Rectal smooth muscle tissue (tissue), 1 donor: Measurements from ENCODE around the gene C17orf58.
"Not testable (repeated sequence)": the region's sequence is repeated elsewhere in the genome, so short reads cannot be mapped to it uniquely, and the experiment has no call there.

Source experiments
- H3K27ac ChIP-seq: one replicate; pipeline ENCODE4 v1.7.0; 2013; ENCODE audit warnings: low read depth, low read length, inconsistent platforms
- H3K27me3 ChIP-seq: one replicate; pipeline ENCODE4 v1.7.0; 2013; ENCODE audit warnings: low read length; ENCODE audit not compliant: control insufficient read depth, insufficient read depth
- H3K36me3 ChIP-seq: one replicate; pipeline ENCODE4 v1.7.0; 2013; ENCODE audit warnings: low read length; ENCODE audit not compliant: control insufficient read depth, insufficient read depth
- H3K4me1 ChIP-seq: one replicate; pipeline ENCODE4 v1.7.0; 2013; ENCODE audit warnings: low read length; ENCODE audit not compliant: control insufficient read depth, insufficient read depth
- H3K4me3 ChIP-seq: one replicate; pipeline ENCODE4 v1.7.0; 2013; ENCODE audit warnings: low read length
- H3K9ac ChIP-seq: one replicate; pipeline ENCODE4 v1.7.0; 2013; ENCODE audit warnings: low read length

Gene C17orf58

GRCh38 chr17:67974185-67974584 lies 22.1 kb downstream of the C17orf58 start:
- Histone ChIP-seq H3K9ac (no peak overlapping the region), H3K27me3 (no peaks in the 10 kb centered on the region), H3K4me1 (no peaks in the 10 kb centered on the region), H3K4me3 (no peak overlapping the region), H3K27ac (no peak overlapping the region), H3K36me3 (no peaks in the 10 kb centered on the region)

GRCh38 chr17:67970783-67971182 lies 25.5 kb downstream of the C17orf58 start:
- Histone ChIP-seq H3K36me3 (peaks cover 3% of the 10 kb centered on the region), H3K27ac (no peak overlapping the region), H3K4me1 (no peaks in the 10 kb centered on the region), H3K4me3 (no peak overlapping the region), H3K27me3 (no peaks in the 10 kb centered on the region), H3K9ac (no peak overlapping the region)

GRCh38 chr17:67963145-67963572 lies 33.1 kb downstream of the C17orf58 start:
- not testable (repeated sequence) for H3K4me3 ChIP-seq, H3K4me1 ChIP-seq, H3K27me3 ChIP-seq, H3K27ac ChIP-seq, H3K9ac ChIP-seq
- H3K36me3 ChIP-seq = peaks cover 14% of the 10 kb centered on the region

GRCh38 chr17:67962156-67962555 lies 34.1 kb downstream of the C17orf58 start:
- not testable (repeated sequence) for H3K4me3 ChIP-seq, H3K27me3 ChIP-seq, H3K27ac ChIP-seq, H3K4me1 ChIP-seq, H3K9ac ChIP-seq
- peaks cover 12% of the 10 kb centered on the region for H3K36me3 ChIP-seq

GRCh38 chr17:67960276-67960675 lies 36.0 kb downstream of the C17orf58 start:
- H3K36me3 ChIP-seq, H3K4me1 ChIP-seq, H3K4me3 ChIP-seq, H3K27ac ChIP-seq, H3K27me3 ChIP-seq, H3K9ac ChIP-seq: not testable (repeated sequence)

GRCh38 chr17:67959510-67959909 lies 36.8 kb downstream of the C17orf58 start:
- no peaks in the 10 kb centered on the region for H3K27me3 ChIP-seq
- peaks cover 5% of the 10 kb centered on the region for H3K36me3 ChIP-seq
- no peak overlapping the region for H3K4me3 ChIP-seq
- no peak overlapping the region for H3K9ac ChIP-seq
- no peak overlapping the region for H3K27ac ChIP-seq
- H3K4me1 ChIP-seq = no peaks in the 10 kb centered on the region

GRCh38 chr17:67950945-67951344 lies 45.3 kb downstream of the C17orf58 start:
- Histone ChIP-seq H3K4me3 (no peak overlapping the region), H3K4me1 (no peaks in the 10 kb centered on the region), H3K27me3 (no peaks in the 10 kb centered on the region), H3K9ac (no peak overlapping the region), H3K36me3 (peaks cover 13% of the 10 kb centered on the region), H3K27ac (no peak overlapping the region)

- H3K9ac ChIP-seq = no peak overlapping the region
- no peak overlapping the region for H3K4me3 ChIP-seq
- no peaks in the 10 kb centered on the region for H3K27me3 ChIP-seq
- H3K4me1 ChIP-seq = no peaks in the 10 kb centered on the region
- H3K36me3 ChIP-seq = peaks cover 32% of the 10 kb centered on the region
- H3K27ac ChIP-seq = no peak overlapping the region
Observed at GRCh38 chr17:67947325-67947813, 48.9 kb downstream of the C17orf58 start.

GRCh38 chr17:67946513-67946912 lies 49.8 kb downstream of the C17orf58 start:
- H3K9ac ChIP-seq = no peak overlapping the region
- no peaks in the 10 kb centered on the region for H3K27me3 ChIP-seq
- no peak overlapping the region for H3K27ac ChIP-seq
- peaks cover 32% of the 10 kb centered on the region for H3K36me3 ChIP-seq
- no peak overlapping the region for H3K4me3 ChIP-seq
- no peaks in the 10 kb centered on the region for H3K4me1 ChIP-seq

- Histone ChIP-seq H3K27me3 (no peaks in the 10 kb centered on the region), H3K9ac (no peak overlapping the region), H3K4me3 (no peak overlapping the region), H3K36me3 (peaks cover 34% of the 10 kb centered on the region), H3K4me1 (no peaks in the 10 kb centered on the region), H3K27ac (no peak overlapping the region)
Observed at GRCh38 chr17:67944035-67944434, 52.2 kb downstream of the C17orf58 start.

- H3K4me1 ChIP-seq = no peaks in the 10 kb centered on the region
- no peaks in the 10 kb centered on the region for H3K27me3 ChIP-seq
- no peak overlapping the region for H3K9ac ChIP-seq
- no peak overlapping the region for H3K27ac ChIP-seq
- H3K36me3 ChIP-seq = peaks cover 31% of the 10 kb centered on the region
- no peak overlapping the region for H3K4me3 ChIP-seq
Observed at GRCh38 chr17:67942810-67943209, 53.5 kb downstream of the C17orf58 start.
